HG03139 (cell line): ENCODE data around the gene TAF9.
A peak's percentile ranks its signal among the peaks of the same experiment; 100 is the strongest.
"Not testable (repeated sequence)": the region's sequence is repeated elsewhere in the genome, so short reads cannot be mapped to it uniquely, and the experiment has no call there.

Experiments used
- ATAC-seq: cut with Tn5 transposase; IDR thresholded peaks from one replicate; pipeline ENCODE4 v1.9.1; 2021; ENCODE audit not compliant: unreplicated experiment

The TAF9 gene

GRCh38 chr5:69369340-69370121, at the start of gene TAF9, which contains the start of the genes AK6 and RAD17:
Gene TAF9 (minus strand): TSS chr5:69369520. CDS start chr5:69365737, 3,783 bp downstream.
Gene AK6 (minus strand): TSS chr5:69369520. CDS start chr5:69369490, 30 bp downstream.
Gene RAD17 (plus strand): TSS chr5:69369818. CDS start chr5:69372209, 2,391 bp downstream.
- peak; percentile 91 for ATAC-seq

- no peak for ATAC-seq
Observed at GRCh38 chr5:69418554-69418953, 49.2 kb upstream of the TAF9 start.

- ATAC-seq: no peak
Observed at GRCh38 chr5:69416699-69417098, 47.4 kb upstream of the TAF9 start.

GRCh38 chr5:69416180-69416579, 46.9 kb upstream of the TAF9 start:
- no peak for ATAC-seq

- no peak for ATAC-seq
Observed at GRCh38 chr5:69415584-69415958, 46.3 kb upstream of the TAF9 start.

GRCh38 chr5:69414885-69415583, 45.7 kb upstream of the TAF9 start, which contains the start of gene MARVELD2:
Gene MARVELD2 (plus strand): TSS chr5:69415116. CDS start chr5:69419386, 4,270 bp downstream.
- ATAC-seq: no peak

- no peak for ATAC-seq
Observed at GRCh38 chr5:69404659-69405330, 35.5 kb upstream of the TAF9 start.

- no peak for ATAC-seq
Observed at GRCh38 chr5:69378376-69378775, 9.1 kb upstream of the TAF9 start.

GRCh38 chr5:69374911-69375446, 5.7 kb upstream of the TAF9 start:
- ATAC-seq: peak; percentile 55

GRCh38 chr5:69372394-69372793, 3.1 kb upstream of the TAF9 start:
- ATAC-seq: no peak

- not testable (repeated sequence) for ATAC-seq
Observed at GRCh38 chr5:69370335-69370734, 1.0 kb upstream of the TAF9 start.

GRCh38 chr5:69368458-69369339, 621 bp downstream of the TAF9 start:
- no peak for ATAC-seq

GRCh38 chr5:69367697-69368279, 1.5 kb downstream of the TAF9 start:
- no peak for ATAC-seq

- ATAC-seq: no peak
Observed at GRCh38 chr5:69364850-69365249, 4.5 kb downstream of the TAF9 start.

- no peak for ATAC-seq
Observed at GRCh38 chr5:69364414-69364813, 4.9 kb downstream of the TAF9 start.

GRCh38 chr5:69360442-69360841, 8.9 kb downstream of the TAF9 start:
- ATAC-seq: no peak

GRCh38 chr5:69359699-69360098, 9.6 kb downstream of the TAF9 start:
- ATAC-seq: no peak

- no peak for ATAC-seq
Observed at GRCh38 chr5:69350664-69351063, 18.7 kb downstream of the TAF9 start.

GRCh38 chr5:69343083-69343482, 26.2 kb downstream of the TAF9 start:
- no peak for ATAC-seq
